Measurements from ENCODE around the gene ST3GAL4.

DNA sequence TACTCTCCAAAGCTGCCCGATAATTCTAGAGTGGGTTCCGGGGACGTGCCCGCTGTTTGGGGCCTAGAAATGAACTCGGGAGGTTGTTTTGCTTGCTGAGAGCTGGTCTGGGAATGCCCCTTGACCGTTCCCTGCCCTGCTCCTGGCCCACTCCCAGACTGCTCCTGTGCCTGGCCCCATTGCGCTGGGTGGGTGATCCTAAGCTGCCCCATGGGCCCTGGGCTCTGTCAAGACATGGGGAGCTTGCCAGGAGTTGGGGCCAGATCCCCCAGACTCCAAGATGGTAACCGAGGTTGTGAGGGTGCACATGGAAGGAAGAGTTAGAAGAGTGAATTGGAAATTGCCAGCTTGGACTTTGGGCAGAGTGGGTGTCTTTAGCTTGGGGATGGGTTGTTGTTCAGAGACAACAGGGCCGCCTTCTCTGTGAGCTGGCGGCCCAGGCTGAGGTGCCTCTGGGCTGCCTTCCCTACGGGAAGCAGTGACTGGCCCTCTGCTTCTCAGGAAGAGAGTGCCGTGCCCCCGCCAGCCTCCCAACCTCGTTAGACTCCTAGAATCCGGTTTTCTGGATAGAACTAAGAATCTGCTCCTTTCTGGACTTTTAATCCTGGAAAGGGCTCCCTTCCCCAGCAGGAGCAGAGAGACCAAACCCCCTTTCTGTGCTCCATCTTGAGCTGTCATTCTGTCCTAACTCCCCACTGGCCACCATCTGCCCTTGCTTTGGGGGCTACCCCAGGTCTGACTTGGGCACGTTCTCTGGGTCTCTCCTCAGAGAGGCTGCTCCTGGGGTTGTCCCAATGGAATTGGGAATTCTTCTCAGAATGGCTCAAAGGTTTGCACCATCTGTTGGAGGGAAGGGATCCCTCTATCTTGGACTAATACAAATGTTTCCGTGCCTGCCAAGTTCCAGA lies 1.8 kb downstream of the ST3GAL4 start:
- TF ChIP-seq, protein P1, sequence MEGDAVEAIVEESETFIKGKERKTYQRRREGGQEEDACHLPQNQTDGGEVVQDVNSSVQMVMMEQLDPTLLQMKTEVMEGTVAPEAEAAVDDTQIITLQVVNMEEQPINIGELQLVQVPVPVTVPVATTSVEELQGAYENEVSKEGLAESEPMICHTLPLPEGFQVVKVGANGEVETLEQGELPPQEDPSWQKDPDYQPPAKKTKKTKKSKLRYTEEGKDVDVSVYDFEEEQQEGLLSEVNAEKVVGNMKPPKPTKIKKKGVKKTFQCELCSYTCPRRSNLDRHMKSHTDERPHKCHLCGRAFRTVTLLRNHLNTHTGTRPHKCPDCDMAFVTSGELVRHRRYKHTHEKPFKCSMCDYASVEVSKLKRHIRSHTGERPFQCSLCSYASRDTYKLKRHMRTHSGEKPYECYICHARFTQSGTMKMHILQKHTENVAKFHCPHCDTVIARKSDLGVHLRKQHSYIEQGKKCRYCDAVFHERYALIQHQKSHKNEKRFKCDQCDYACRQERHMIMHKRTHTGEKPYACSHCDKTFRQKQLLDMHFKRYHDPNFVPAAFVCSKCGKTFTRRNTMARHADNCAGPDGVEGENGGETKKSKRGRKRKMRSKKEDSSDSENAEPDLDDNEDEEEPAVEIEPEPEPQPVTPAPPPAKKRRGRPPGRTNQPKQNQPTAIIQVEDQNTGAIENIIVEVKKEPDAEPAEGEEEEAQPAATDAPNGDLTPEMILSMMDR (optimal IDR thresholded peaks at IDR 0.05 in 1 of 3, IDR thresholded peaks at IDR 0.05 in 1 of 3, conservative IDR thresholded peaks at IDR 0.05 in 1 of 3; ENCODE audit: extremely low read depth in 1 of 3, insufficient read depth in 2 of 3, low read length in 3 of 3), result no peak
- no peak for TF ChIP-seq EZH2 (IDR thresholded peaks at IDR 0.05; ENCODE audit: low read length)
